Measurements from ENCODE around the gene TNFAIP3. TPM values are rescaled to one million over a fixed set of nuclear protein-coding genes. Genes with fewer than 3 reads are reported as not detected.

TNFAIP3 gene
- total RNA-seq, 1 donor from 2014 or later, result 16.8 TPM

- FAIRE-seq (no peak), DNase-seq (ENCODE audit: low read depth) (no peak)
- Mint-ChIP-seq H3K36me3 (ENCODE audit: low read depth, unreplicated experiment) (no peaks in the 10 kb centered on the region), H3K27ac (ENCODE audit: unreplicated experiment) (no peak overlapping the region), H3K9me3 (ENCODE audit: unreplicated experiment) (no peaks in the 10 kb centered on the region), H3K4me1 (ENCODE audit: low read depth, unreplicated experiment) (peaks cover 16% of the 10 kb centered on the region), H3K4me3 (ENCODE audit: unreplicated experiment) (no peak overlapping the region), H3K27me3 (ENCODE audit: low read depth, unreplicated experiment) (no peaks in the 10 kb centered on the region)
- H3K27me3 ChIP-seq (ENCODE audit: insufficient read depth, low read length), result no peaks in the 10 kb centered on the region
- TF ChIP-seq, protein P1, sequence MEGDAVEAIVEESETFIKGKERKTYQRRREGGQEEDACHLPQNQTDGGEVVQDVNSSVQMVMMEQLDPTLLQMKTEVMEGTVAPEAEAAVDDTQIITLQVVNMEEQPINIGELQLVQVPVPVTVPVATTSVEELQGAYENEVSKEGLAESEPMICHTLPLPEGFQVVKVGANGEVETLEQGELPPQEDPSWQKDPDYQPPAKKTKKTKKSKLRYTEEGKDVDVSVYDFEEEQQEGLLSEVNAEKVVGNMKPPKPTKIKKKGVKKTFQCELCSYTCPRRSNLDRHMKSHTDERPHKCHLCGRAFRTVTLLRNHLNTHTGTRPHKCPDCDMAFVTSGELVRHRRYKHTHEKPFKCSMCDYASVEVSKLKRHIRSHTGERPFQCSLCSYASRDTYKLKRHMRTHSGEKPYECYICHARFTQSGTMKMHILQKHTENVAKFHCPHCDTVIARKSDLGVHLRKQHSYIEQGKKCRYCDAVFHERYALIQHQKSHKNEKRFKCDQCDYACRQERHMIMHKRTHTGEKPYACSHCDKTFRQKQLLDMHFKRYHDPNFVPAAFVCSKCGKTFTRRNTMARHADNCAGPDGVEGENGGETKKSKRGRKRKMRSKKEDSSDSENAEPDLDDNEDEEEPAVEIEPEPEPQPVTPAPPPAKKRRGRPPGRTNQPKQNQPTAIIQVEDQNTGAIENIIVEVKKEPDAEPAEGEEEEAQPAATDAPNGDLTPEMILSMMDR (IDR thresholded peaks at IDR 0.05; ENCODE audit: insufficient read depth, low read depth, low read length), result no peak
- TF ChIP-seq EZH2 (IDR thresholded peaks at IDR 0.05; ENCODE audit: insufficient read depth, low read length), result no peak
- H3K36me3 ChIP-seq (ENCODE audit: insufficient read depth, low read length), result no peaks in the 10 kb centered on the region
- H3K4me1 ChIP-seq (ENCODE audit: insufficient read depth, low read length), result no peaks in the 10 kb centered on the region
- H2AFZ ChIP-seq (ENCODE audit: low read depth, low read length), result no peak overlapping the region
- H3K4me3 ChIP-seq (ENCODE audit: insufficient read depth, low read depth, low read length), result no peak overlapping the region
- no peak overlapping the region for H3K4me2 ChIP-seq (ENCODE audit: low read length)
- H3K79me2 ChIP-seq (ENCODE audit: insufficient read depth, low read length), result no peaks in the 10 kb centered on the region
- H3K9me3 ChIP-seq (ENCODE audit: insufficient read depth, low read depth, low read length), result no peaks in the 10 kb centered on the region
- no peak overlapping the region for H3K27ac ChIP-seq (ENCODE audit: low read depth, low read length)
- H3K9ac ChIP-seq (ENCODE audit: low read length), result no peak overlapping the region
- no peaks in the 10 kb centered on the region for H4K20me1 ChIP-seq (ENCODE audit: insufficient read depth, low read length)
These were observed 39.0 kb downstream of the TNFAIP3 start for GRCh38 chr6:137906020-137906472.

GRCh38 chr6:137907170-137907569 lies 40.1 kb downstream of the TNFAIP3 start:
- Histone ChIP-seq H3K27me3 (ENCODE audit: insufficient read depth, low read length) (no peaks in the 10 kb centered on the region), H3K9ac (ENCODE audit: low read length) (no peak overlapping the region), H4K20me1 (ENCODE audit: insufficient read depth, low read length) (no peaks in the 10 kb centered on the region), H3K4me2 (ENCODE audit: low read length) (no peak overlapping the region), H3K4me1 (ENCODE audit: insufficient read depth, low read length) (no peaks in the 10 kb centered on the region), H3K27ac (ENCODE audit: low read depth, low read length) (no peak overlapping the region), H3K4me3 (ENCODE audit: insufficient read depth, low read depth, low read length) (no peak overlapping the region), H3K9me3 (ENCODE audit: insufficient read depth, low read depth, low read length) (no peaks in the 10 kb centered on the region), H3K79me2 (ENCODE audit: insufficient read depth, low read length) (no peaks in the 10 kb centered on the region), H2AFZ (ENCODE audit: low read depth, low read length) (no peak overlapping the region), H3K36me3 (ENCODE audit: insufficient read depth, low read length) (no peaks in the 10 kb centered on the region)
- no peaks in the 10 kb centered on the region for H3K36me3 Mint-ChIP-seq (ENCODE audit: low read depth, unreplicated experiment)
- no peaks in the 10 kb centered on the region for H3K27me3 Mint-ChIP-seq (ENCODE audit: low read depth, unreplicated experiment)
- H3K4me1 Mint-ChIP-seq (ENCODE audit: low read depth, unreplicated experiment), result peaks cover 16% of the 10 kb centered on the region
- no peak for DNase-seq (ENCODE audit: low read depth)
- H3K27ac Mint-ChIP-seq (ENCODE audit: unreplicated experiment), result no peak overlapping the region
- no peak for FAIRE-seq
- H3K9me3 Mint-ChIP-seq (ENCODE audit: unreplicated experiment), result no peaks in the 10 kb centered on the region
- no peak overlapping the region for H3K4me3 Mint-ChIP-seq (ENCODE audit: unreplicated experiment)
- TF ChIP-seq, protein P1 (IDR thresholded peaks at IDR 0.05; ENCODE audit: insufficient read depth, low read depth, low read length), result no peak
- TF ChIP-seq EZH2 (IDR thresholded peaks at IDR 0.05; ENCODE audit: insufficient read depth, low read length), result no peak

DNA sequence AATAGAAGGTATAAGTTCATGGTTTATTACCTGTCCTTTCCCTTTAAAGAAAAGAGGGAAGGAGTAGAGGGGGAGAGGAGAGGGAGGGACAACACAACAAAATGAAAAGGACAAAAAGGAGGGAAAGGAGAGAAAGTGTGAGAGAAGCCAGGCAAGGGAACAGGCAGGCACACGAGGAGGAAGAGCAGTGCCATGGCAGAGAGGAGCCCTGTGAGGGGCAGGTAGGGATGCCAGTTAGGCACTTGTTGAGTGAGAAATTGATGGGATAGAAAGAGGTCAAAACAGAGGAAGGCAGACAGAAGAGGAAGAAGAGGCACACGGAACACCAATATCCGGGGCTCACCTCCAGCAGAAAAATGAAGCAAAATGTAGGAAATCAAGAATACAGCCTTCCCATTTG lies 42.5 kb downstream of the TNFAIP3 start:
- no peaks in the 10 kb centered on the region for H3K36me3 ChIP-seq (ENCODE audit: insufficient read depth, low read length)

More for the DNA sequence above, 42.5 kb downstream of the TNFAIP3 start:
- Histone ChIP-seq H3K27ac (ENCODE audit: low read depth, low read length) (no peak overlapping the region), H3K79me2 (ENCODE audit: insufficient read depth, low read length) (no peaks in the 10 kb centered on the region), H3K9me3 (ENCODE audit: insufficient read depth, low read depth, low read length) (no peaks in the 10 kb centered on the region), H3K4me2 (ENCODE audit: low read length) (no peak overlapping the region), H3K4me3 (ENCODE audit: insufficient read depth, low read depth, low read length) (no peak overlapping the region), H2AFZ (ENCODE audit: low read depth, low read length) (no peak overlapping the region), H4K20me1 (ENCODE audit: insufficient read depth, low read length) (no peaks in the 10 kb centered on the region), H3K4me1 (ENCODE audit: insufficient read depth, low read length) (no peaks in the 10 kb centered on the region), H3K27me3 (ENCODE audit: insufficient read depth, low read length) (no peaks in the 10 kb centered on the region), H3K9ac (ENCODE audit: low read length) (no peak overlapping the region)
- Mint-ChIP-seq H3K36me3 (ENCODE audit: low read depth, unreplicated experiment) (no peaks in the 10 kb centered on the region), H3K27me3 (ENCODE audit: low read depth, unreplicated experiment) (no peaks in the 10 kb centered on the region), H3K4me1 (ENCODE audit: low read depth, unreplicated experiment) (peaks cover 13% of the 10 kb centered on the region), H3K27ac (ENCODE audit: unreplicated experiment) (no peak overlapping the region), H3K4me3 (ENCODE audit: unreplicated experiment) (no peak overlapping the region), H3K9me3 (ENCODE audit: unreplicated experiment) (peaks cover 9% of the 10 kb centered on the region)
- DNase-seq (ENCODE audit: low read depth), result no peak
- FAIRE-seq, result no peak
- TF ChIP-seq EZH2 (IDR thresholded peaks at IDR 0.05; ENCODE audit: insufficient read depth, low read length), result no peak
- TF ChIP-seq, protein P1 (IDR thresholded peaks at IDR 0.05; ENCODE audit: insufficient read depth, low read depth, low read length), result no peak

Data from astrocyte (in vitro differentiated cells and primary cell).